ENCODE results near the gene CDS1. TPM values are rescaled to one million over a fixed set of nuclear protein-coding genes. Genes with fewer than 3 reads are reported as not detected.

CDS1 gene
- total RNA-seq, 1 experiment from 2014 or later: 16.1 TPM

DNA sequence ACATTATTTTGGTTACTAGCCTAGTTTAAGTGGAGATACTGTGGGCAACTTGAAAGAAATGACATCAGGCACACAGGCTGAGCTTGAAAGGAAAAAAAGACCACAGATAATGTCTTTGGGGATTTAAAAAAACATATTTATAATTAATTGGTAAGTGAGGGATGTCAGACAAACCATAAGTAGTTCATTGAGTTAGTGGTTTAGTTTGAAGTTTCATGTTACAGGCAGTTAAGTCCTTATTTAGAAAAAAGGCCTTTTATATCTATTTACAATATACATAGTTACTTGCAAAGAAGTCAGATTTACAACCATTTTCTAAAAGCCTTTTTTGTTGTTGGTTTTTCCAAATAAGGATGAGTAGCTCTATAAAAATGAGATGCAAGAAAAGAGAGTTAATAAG, 89.2 kb downstream of the CDS1 start:
- TF ChIP-seq, protein P1, sequence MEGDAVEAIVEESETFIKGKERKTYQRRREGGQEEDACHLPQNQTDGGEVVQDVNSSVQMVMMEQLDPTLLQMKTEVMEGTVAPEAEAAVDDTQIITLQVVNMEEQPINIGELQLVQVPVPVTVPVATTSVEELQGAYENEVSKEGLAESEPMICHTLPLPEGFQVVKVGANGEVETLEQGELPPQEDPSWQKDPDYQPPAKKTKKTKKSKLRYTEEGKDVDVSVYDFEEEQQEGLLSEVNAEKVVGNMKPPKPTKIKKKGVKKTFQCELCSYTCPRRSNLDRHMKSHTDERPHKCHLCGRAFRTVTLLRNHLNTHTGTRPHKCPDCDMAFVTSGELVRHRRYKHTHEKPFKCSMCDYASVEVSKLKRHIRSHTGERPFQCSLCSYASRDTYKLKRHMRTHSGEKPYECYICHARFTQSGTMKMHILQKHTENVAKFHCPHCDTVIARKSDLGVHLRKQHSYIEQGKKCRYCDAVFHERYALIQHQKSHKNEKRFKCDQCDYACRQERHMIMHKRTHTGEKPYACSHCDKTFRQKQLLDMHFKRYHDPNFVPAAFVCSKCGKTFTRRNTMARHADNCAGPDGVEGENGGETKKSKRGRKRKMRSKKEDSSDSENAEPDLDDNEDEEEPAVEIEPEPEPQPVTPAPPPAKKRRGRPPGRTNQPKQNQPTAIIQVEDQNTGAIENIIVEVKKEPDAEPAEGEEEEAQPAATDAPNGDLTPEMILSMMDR (IDR thresholded peaks at IDR 0.05): no peak
- TF ChIP-seq POLR2AphosphoS5 (IDR thresholded peaks at IDR 0.05; ENCODE audit: low read depth, low read length): no peak
- TF ChIP-seq SIN3A (IDR thresholded peaks at IDR 0.05; ENCODE audit: borderline replicate concordance, insufficient read depth, low read depth, low read length): no peak
- TF ChIP-seq TCF7L2 (IDR thresholded peaks at IDR 0.05; ENCODE audit: low read depth, low read length): no peak
- TF ChIP-seq, protein P2, sequence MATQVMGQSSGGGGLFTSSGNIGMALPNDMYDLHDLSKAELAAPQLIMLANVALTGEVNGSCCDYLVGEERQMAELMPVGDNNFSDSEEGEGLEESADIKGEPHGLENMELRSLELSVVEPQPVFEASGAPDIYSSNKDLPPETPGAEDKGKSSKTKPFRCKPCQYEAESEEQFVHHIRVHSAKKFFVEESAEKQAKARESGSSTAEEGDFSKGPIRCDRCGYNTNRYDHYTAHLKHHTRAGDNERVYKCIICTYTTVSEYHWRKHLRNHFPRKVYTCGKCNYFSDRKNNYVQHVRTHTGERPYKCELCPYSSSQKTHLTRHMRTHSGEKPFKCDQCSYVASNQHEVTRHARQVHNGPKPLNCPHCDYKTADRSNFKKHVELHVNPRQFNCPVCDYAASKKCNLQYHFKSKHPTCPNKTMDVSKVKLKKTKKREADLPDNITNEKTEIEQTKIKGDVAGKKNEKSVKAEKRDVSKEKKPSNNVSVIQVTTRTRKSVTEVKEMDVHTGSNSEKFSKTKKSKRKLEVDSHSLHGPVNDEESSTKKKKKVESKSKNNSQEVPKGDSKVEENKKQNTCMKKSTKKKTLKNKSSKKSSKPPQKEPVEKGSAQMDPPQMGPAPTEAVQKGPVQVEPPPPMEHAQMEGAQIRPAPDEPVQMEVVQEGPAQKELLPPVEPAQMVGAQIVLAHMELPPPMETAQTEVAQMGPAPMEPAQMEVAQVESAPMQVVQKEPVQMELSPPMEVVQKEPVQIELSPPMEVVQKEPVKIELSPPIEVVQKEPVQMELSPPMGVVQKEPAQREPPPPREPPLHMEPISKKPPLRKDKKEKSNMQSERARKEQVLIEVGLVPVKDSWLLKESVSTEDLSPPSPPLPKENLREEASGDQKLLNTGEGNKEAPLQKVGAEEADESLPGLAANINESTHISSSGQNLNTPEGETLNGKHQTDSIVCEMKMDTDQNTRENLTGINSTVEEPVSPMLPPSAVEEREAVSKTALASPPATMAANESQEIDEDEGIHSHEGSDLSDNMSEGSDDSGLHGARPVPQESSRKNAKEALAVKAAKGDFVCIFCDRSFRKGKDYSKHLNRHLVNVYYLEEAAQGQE (IDR thresholded peaks at IDR 0.05; ENCODE audit: insufficient read depth in 1 of 2, low read depth in 2 of 2, low read length in 1 of 2): no peak
- Histone ChIP-seq H3K4me3 (ENCODE audit: low read depth in 2 of 2, low read length in 2 of 2) (no peak overlapping the region), H3K4me1 (ENCODE audit: control insufficient read depth, insufficient read depth, low read length) (no peaks in the 10 kb centered on the region), H3K27me3 (ENCODE audit: control insufficient read depth, insufficient read depth, low read length) (no peaks in the 10 kb centered on the region), H3K27ac (ENCODE audit: low read length) (no peak overlapping the region), H3K36me3 (ENCODE audit: control insufficient read depth, insufficient read depth, low read length) (peaks cover 7% of the 10 kb centered on the region), H3K9me3 (ENCODE audit: control insufficient read depth, insufficient read depth, low read depth, low read length) (no peaks in the 10 kb centered on the region)
- in situ Hi-C loops (cut with HindIII; ENCODE audit: low pct_unique_long_range_greater_than_20kb, low sequenced_read_pairs) (no loop called here), intact Hi-C loops (cut with micrococcal nuclease; ENCODE audit: unreplicated experiment) (no loop called here)
- ChIA-PET CTCF (no interaction called here), POLR2A (no interaction called here)
- BruUV-seq (replicated peaks): no TSS peak
- DNase-seq (ENCODE audit: low read depth, low spot score) (no peak), ATAC-seq (no peak)

DNA sequence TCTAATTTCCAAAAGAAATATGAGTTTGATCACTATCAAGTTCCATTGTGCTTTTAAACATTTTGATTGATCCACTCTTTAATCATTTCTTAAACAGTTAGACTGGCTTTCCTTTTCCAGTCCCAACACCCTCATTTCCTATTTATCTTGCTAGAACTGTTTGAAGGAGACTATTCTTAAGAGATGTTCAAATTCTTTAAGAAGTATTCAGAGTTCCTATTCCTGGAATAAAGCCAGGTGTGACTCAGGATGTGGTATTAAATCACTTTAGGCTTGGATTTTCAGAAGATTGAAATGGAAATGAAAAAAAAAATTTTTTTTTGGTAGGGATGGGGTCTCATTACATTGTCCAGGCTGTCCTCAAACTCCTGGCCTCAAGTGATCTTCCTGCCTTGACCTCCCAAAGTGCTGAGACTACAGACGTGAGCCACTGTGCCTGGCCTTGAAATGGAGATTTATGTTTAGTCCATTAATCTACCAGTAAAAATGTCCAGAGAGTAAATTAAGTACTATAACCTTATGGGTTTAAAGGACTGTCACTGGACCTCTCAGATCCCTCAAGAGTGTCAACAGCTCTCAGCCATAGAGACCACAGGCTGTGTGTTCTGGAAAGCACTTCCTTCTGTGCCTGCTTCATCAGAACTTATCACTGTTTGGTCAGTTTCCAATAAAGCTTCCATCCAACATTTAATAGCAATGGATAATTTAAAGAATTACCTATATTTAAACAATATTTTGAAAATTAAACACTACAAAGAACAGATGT, 90.7 kb downstream of the CDS1 start:
- H3K4me3 ChIP-seq (ENCODE audit: low read depth in 2 of 2, low read length in 2 of 2): no peak overlapping the region
- H3K4me1 ChIP-seq (ENCODE audit: control insufficient read depth, insufficient read depth, low read length): no peaks in the 10 kb centered on the region
- ChIA-PET CTCF (no interaction called here), POLR2A (no interaction called here)
- no peak overlapping the region for H3K27ac ChIP-seq (ENCODE audit: low read length)
- no peaks in the 10 kb centered on the region for H3K9me3 ChIP-seq (ENCODE audit: control insufficient read depth, insufficient read depth, low read depth, low read length)
- in situ Hi-C loops (cut with HindIII; ENCODE audit: low pct_unique_long_range_greater_than_20kb, low sequenced_read_pairs) (no loop called here), intact Hi-C loops (cut with micrococcal nuclease; ENCODE audit: unreplicated experiment) (no loop called here)
- DNase-seq (ENCODE audit: low read depth, low spot score) (no peak), ATAC-seq (no peak)
- H3K36me3 ChIP-seq (ENCODE audit: control insufficient read depth, insufficient read depth, low read length): peaks cover 7% of the 10 kb centered on the region
- TF ChIP-seq, protein P2 (IDR thresholded peaks at IDR 0.05; ENCODE audit: insufficient read depth in 1 of 2, low read depth in 2 of 2, low read length in 1 of 2): no peak
- TF ChIP-seq TCF7L2 (IDR thresholded peaks at IDR 0.05; ENCODE audit: low read depth, low read length) (no peak), POLR2AphosphoS5 (IDR thresholded peaks at IDR 0.05; ENCODE audit: low read depth, low read length) (no peak), SIN3A (IDR thresholded peaks at IDR 0.05; ENCODE audit: borderline replicate concordance, insufficient read depth, low read depth, low read length) (no peak)
- TF ChIP-seq, protein P1 (IDR thresholded peaks at IDR 0.05): no peak
- no peaks in the 10 kb centered on the region for H3K27me3 ChIP-seq (ENCODE audit: control insufficient read depth, insufficient read depth, low read length)
- no TSS peak for BruUV-seq (replicated peaks)
